Spleen (tissue), 11 donors: ENCODE data around the gene PAWR. TPM values are rescaled to one million over a fixed set of nuclear protein-coding genes. Genes with fewer than 3 reads are reported as not detected.

Source experiments
- DNase-seq: peaks from one replicate; pipeline ENCODE4 v3.0.0-alpha.2; 2020
- H3K27ac ChIP-seq, 8 donors: fragments of 200-600 bp; sonication (generic) in 7 of 8; 1 replicate in 4 of 8; 2 replicates in 4 of 8; pipeline versions ENCODE4 v1.5.0 to v1.8.0; 2016 to 2021; ENCODE audit warnings: inconsistent platforms in 4 of 8, mild to moderate bottlenecking in 4 of 8, moderate library complexity in 1 of 8
- H3K27me3 ChIP-seq, 7 donors: fragments of 200-600 bp; sonication (generic) in 6 of 7; replicated peaks in 1 of 7; 1 replicate in 4 of 7; 2 replicates in 3 of 7; pipeline versions ENCODE4 v1.5.0 to v1.8.0; 2016 to 2021; ENCODE audit warnings: inconsistent platforms in 3 of 7, mild to moderate bottlenecking in 1 of 7
- H3K36me3 ChIP-seq, 6 donors: fragments of 200-600 bp; sonication (generic) in 5 of 6; 1 replicate in 4 of 6; 2 replicates in 2 of 6; pipeline versions ENCODE4 v1.5.0 to v1.8.0; 2016 to 2021; ENCODE audit warnings: inconsistent platforms in 2 of 6
- H3K4me1 ChIP-seq, 6 donors: fragments of 200-600 bp; sonication (generic) in 5 of 6; 1 replicate in 3 of 6; 2 replicates in 3 of 6; pipeline versions ENCODE4 v1.5.0 to v1.8.0; 2016 to 2021; ENCODE audit warnings: inconsistent platforms in 3 of 6
- H3K4me3 ChIP-seq, 8 donors: fragments of 200-600 bp; sonication (generic) in 7 of 8; 1 replicate in 4 of 8; 2 replicates in 4 of 8; pipeline versions ENCODE4 v1.5.0 to v1.8.0; 2016 to 2021; ENCODE audit warnings: inconsistent platforms in 4 of 8, mild to moderate bottlenecking in 4 of 8, moderate library complexity in 2 of 8
- H3K9me3 ChIP-seq, 8 donors: fragments of 200-600 bp; sonication (generic) in 7 of 8; 1 replicate in 4 of 8; 2 replicates in 4 of 8; pipeline versions ENCODE4 v1.5.0 to v1.8.0; 2016 to 2021; ENCODE audit warnings: inconsistent platforms in 4 of 8
- POLR2A ChIP-seq, 3 donors: fragments of 450-650 bp; IDR thresholded peaks; one replicate each; pipeline ENCODE4 v1.5.1; 2017; ENCODE audit warnings: antibody characterized with exemption in 3 of 3, mild to moderate bottlenecking in 1 of 3
- POLR2AphosphoS5 ChIP-seq, 3 donors: sonication (generic); formaldehyde crosslinking; IDR thresholded peaks; one replicate each; pipeline ENCODE4 v1.5.1; 2017; ENCODE audit warnings: antibody characterized with exemption in 3 of 3
- WGBS, 5 donors: extraction: QIAGEN DNeasy Blood & Tissue Kit in 3 of 5; methylation state at CpG; one replicate each; pipeline versions ENCODE4 v1.1.5 to v1.1.7; 2013 to 2018; 5-methylcytosine and 5-hydroxymethylcytosine counted together
- intact Hi-C: fragments of 100-400 bp; cut with DNase I; formaldehyde crosslinking; loops from one replicate; pipeline ENCODE4 v1.15.0; 2023; ENCODE audit warnings: low total_unique reads
- polyA plus RNA-seq, 3 donors: library from polyadenylated mRNA; stranded (reverse); fragments of 200-250 nt; gene quantifications; one replicate each; pipeline ENCODE4 v1.2.1, GENCODE V29; 2013
- total RNA-seq, 7 donors: library from RNA; depleted of rRNA in 3 of 7; stranded (reverse); fragments of >200 nt in 3 of 7; fragmentation: NEBNext Ultra II Directional in 4 of 7; extraction: Animal tissue kit (Norgen Biotek cat#: 25700) in 4 of 7; gene quantifications; one replicate each; pipeline versions ENCODE4 v1.1.0 to v1.2.1, GENCODE V29; 2016 to 2021
- TF ChIP-seq, protein P1 (sequence below), 11 experiments: fragments of 200-600 bp in 7 of 11; fragments of 450-650 bp in 4 of 11; sonication (generic) in 4 of 11; IDR thresholded peaks in 8 of 11; conservative IDR thresholded peaks in 3 of 11; 1 replicate in 7 of 11; 2 replicates in 4 of 11; pipeline versions ENCODE4 v1.4.0 to v1.8.0; 2016 to 2021; ENCODE audit warnings: antibody characterized with exemption in 11 of 11, inconsistent platforms in 4 of 11, mild to moderate bottlenecking in 1 of 11
- donor health status: healthy with polysubstance abuse.
- donor health status: DM: no; HTN: no; CAD: no; lungs with moderate emphysema.
- donor health status: DM: no; HTN: no; CAD: no.
- donor health status: Bipolar disorder and iron deficiency.
- donor health status: healthy.
- donor health status: DM: no; HTN: no; CAD: no.
- donor health status: DM: yes; HTN: yes; CAD: no.

The PAWR gene
- total and polyA plus RNA-seq, 10 donors = 16.1 to 38.0 (median 30.3) TPM

GRCh38 chr12:79644274-79645234, 46.2 kb downstream of the PAWR start:
- DNase-seq = no peak
- Histone ChIP-seq H3K27me3 (no peaks in the 10 kb centered on the region), H3K36me3 (no peaks in the 10 kb centered on the region), H3K4me1 (no peaks in the 10 kb centered on the region), H3K4me3 (no peak overlapping the region), H3K9me3 (no peaks in the 10 kb centered on the region), H3K27ac (no peak overlapping the region)
- WGBS, 5 donors = 70 to 84% (median 74%) methylated on average over 4 of the region's 4 CpGs
- intact Hi-C loops = no loop called here
- TF ChIP-seq POLR2A (IDR thresholded peaks at IDR 0.05) = no peak
- TF ChIP-seq, protein P1, sequence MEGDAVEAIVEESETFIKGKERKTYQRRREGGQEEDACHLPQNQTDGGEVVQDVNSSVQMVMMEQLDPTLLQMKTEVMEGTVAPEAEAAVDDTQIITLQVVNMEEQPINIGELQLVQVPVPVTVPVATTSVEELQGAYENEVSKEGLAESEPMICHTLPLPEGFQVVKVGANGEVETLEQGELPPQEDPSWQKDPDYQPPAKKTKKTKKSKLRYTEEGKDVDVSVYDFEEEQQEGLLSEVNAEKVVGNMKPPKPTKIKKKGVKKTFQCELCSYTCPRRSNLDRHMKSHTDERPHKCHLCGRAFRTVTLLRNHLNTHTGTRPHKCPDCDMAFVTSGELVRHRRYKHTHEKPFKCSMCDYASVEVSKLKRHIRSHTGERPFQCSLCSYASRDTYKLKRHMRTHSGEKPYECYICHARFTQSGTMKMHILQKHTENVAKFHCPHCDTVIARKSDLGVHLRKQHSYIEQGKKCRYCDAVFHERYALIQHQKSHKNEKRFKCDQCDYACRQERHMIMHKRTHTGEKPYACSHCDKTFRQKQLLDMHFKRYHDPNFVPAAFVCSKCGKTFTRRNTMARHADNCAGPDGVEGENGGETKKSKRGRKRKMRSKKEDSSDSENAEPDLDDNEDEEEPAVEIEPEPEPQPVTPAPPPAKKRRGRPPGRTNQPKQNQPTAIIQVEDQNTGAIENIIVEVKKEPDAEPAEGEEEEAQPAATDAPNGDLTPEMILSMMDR (IDR thresholded peaks at IDR 0.05 in 8 of 11, conservative IDR thresholded peaks at IDR 0.05 in 3 of 11) = no peak
- no peak for TF ChIP-seq POLR2AphosphoS5 (IDR thresholded peaks at IDR 0.05)

- intact Hi-C loops = no loop called here
- no peaks in the 10 kb centered on the region for H3K4me1 ChIP-seq
- no peaks in the 10 kb centered on the region for H3K27me3 ChIP-seq
- TF ChIP-seq POLR2AphosphoS5 (IDR thresholded peaks at IDR 0.05) = no peak
- TF ChIP-seq POLR2A (IDR thresholded peaks at IDR 0.05) = no peak
- TF ChIP-seq, protein P1 (IDR thresholded peaks at IDR 0.05 in 8 of 11, conservative IDR thresholded peaks at IDR 0.05 in 3 of 11) = no peak
- H3K4me3 ChIP-seq = no peak overlapping the region
- DNase-seq = no peak
- H3K9me3 ChIP-seq = no peaks in the 10 kb centered on the region
- no peak overlapping the region for H3K27ac ChIP-seq
- no peaks in the 10 kb centered on the region for H3K36me3 ChIP-seq
- WGBS, 5 donors = 87 to 100% (median 92%) methylated on average over 2 of the region's 2 CpGs
Measured at GRCh38 chr12:79643821-79644220, 46.9 kb downstream of the PAWR start.

- Histone ChIP-seq H3K4me3 (no peak overlapping the region), H3K36me3 (no peaks in the 10 kb centered on the region), H3K9me3 (no peaks in the 10 kb centered on the region), H3K27ac (no peak overlapping the region), H3K27me3 (no peaks in the 10 kb centered on the region), H3K4me1 (no peaks in the 10 kb centered on the region)
- intact Hi-C loops = no loop called here
- WGBS, 5 donors = 88 to 95% (median 91%) methylated on average over 2 of the region's 2 CpGs
- no peak for DNase-seq
- TF ChIP-seq, protein P1 (IDR thresholded peaks at IDR 0.05 in 8 of 11, conservative IDR thresholded peaks at IDR 0.05 in 3 of 11) = no peak
- no peak for TF ChIP-seq POLR2AphosphoS5 (IDR thresholded peaks at IDR 0.05)
- TF ChIP-seq POLR2A (IDR thresholded peaks at IDR 0.05) = no peak
Measured at GRCh38 chr12:79638490-79638889, 52.3 kb downstream of the PAWR start.

DNA sequence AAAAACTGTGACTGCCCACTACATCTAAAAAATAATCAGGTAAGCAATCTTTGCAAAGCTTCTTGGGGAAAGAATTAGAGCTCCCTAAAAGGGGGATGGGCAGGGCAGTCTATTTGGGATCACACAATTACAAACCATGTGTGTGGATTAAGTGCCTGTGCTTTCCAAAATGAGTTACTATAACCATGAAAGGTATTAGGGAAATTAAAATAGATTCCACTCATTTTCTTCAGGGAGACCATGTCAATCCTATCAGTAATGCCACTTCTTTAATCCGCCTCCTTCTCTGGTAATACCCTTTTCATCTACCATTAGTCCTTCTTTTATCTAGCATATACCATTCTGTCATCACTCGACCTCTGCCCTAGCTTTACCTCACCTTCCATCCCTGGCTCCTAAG, 53.7 kb downstream of the PAWR start:
- Histone ChIP-seq H3K27me3 (no peaks in the 10 kb centered on the region), H3K9me3 (no peaks in the 10 kb centered on the region), H3K27ac (no peak overlapping the region), H3K36me3 (no peaks in the 10 kb centered on the region), H3K4me3 (no peak overlapping the region), H3K4me1 (no peaks in the 10 kb centered on the region)
- intact Hi-C loops = no loop called here
- DNase-seq = no peak
- WGBS, 5 donors = 80 to 94% (median 89%) methylated on average over 2 of the region's 2 CpGs
- TF ChIP-seq, protein P1 (IDR thresholded peaks at IDR 0.05 in 8 of 11, conservative IDR thresholded peaks at IDR 0.05 in 3 of 11) = no peak
- TF ChIP-seq POLR2A (IDR thresholded peaks at IDR 0.05) (no peak), POLR2AphosphoS5 (IDR thresholded peaks at IDR 0.05) (no peak)
